ENCODE measurements around the gene AKAP6.

AKAP6 gene

GRCh38 chr14:32329146-32329545 lies at the start of gene AKAP6:
TSS of gene AKAP6 (plus strand) at chr14:32329298. CDS start at chr14:32433494, 104,196 bp downstream.
- DNase-seq (ENCODE audit: low read depth): no peak

GRCh38 chr14:32286602-32287001 lies 42.5 kb upstream of the AKAP6 start:
- no peak for DNase-seq (ENCODE audit: low read depth)

- no peak for DNase-seq (ENCODE audit: low read depth)
Measured at GRCh38 chr14:32296366-32296765, 32.7 kb upstream of the AKAP6 start.

- no peak for DNase-seq (ENCODE audit: low read depth)
Measured at GRCh38 chr14:32298346-32298745, 30.8 kb upstream of the AKAP6 start.

GRCh38 chr14:32300136-32300535 lies 29.0 kb upstream of the AKAP6 start:
- no peak for DNase-seq (ENCODE audit: low read depth)

- DNase-seq (ENCODE audit: low read depth): no peak
Measured at GRCh38 chr14:32303865-32304264, 25.2 kb upstream of the AKAP6 start.

GRCh38 chr14:32304296-32304695 lies 24.8 kb upstream of the AKAP6 start:
- DNase-seq (ENCODE audit: low read depth): no peak

GRCh38 chr14:32306549-32306948 lies 22.5 kb upstream of the AKAP6 start:
- DNase-seq (ENCODE audit: low read depth): no peak

GRCh38 chr14:32307881-32308582 lies 21.1 kb upstream of the AKAP6 start:
- no peak for DNase-seq (ENCODE audit: low read depth)

GRCh38 chr14:32310876-32311275 lies 18.2 kb upstream of the AKAP6 start:
- no peak for DNase-seq (ENCODE audit: low read depth)

- DNase-seq (ENCODE audit: low read depth): no peak
Measured at GRCh38 chr14:32311294-32312009, 17.6 kb upstream of the AKAP6 start.

GRCh38 chr14:32312010-32312331 lies 17.1 kb upstream of the AKAP6 start:
- DNase-seq (ENCODE audit: low read depth): no peak

GRCh38 chr14:32313844-32314376 lies 15.2 kb upstream of the AKAP6 start:
- DNase-seq (ENCODE audit: low read depth): no peak

GRCh38 chr14:32318087-32318795 lies 10.9 kb upstream of the AKAP6 start:
- no peak for DNase-seq (ENCODE audit: low read depth)

- no peak for DNase-seq (ENCODE audit: low read depth)
Measured at GRCh38 chr14:32319368-32320049, 9.6 kb upstream of the AKAP6 start.

- no peak for DNase-seq (ENCODE audit: low read depth)
Measured at GRCh38 chr14:32324601-32325000, 4.5 kb upstream of the AKAP6 start.

GRCh38 chr14:32327255-32327961 lies 1.7 kb upstream of the AKAP6 start:
- DNase-seq (ENCODE audit: low read depth): no peak

GRCh38 chr14:32329690-32330285 lies 690 bp downstream of the AKAP6 start:
- DNase-seq (ENCODE audit: low read depth): no peak

GRCh38 chr14:32330351-32331111 lies 1.4 kb downstream of the AKAP6 start:
- no peak for DNase-seq (ENCODE audit: low read depth)

GRCh38 chr14:32331206-32331605 lies 2.1 kb downstream of the AKAP6 start:
- DNase-seq (ENCODE audit: low read depth): no peak

Measured in HS-27A (cell line).